GM10266 (cell line): ENCODE data around the gene CRB3.
A peak's percentile ranks its signal among the peaks of the same experiment; 100 is the strongest.

Experiments used
- DNase-seq: peaks from one replicate; pipeline ENCODE4 v3.0.0; 2012; ENCODE audit errors: extremely low spot score
- CTCF ChIP-seq: IDR thresholded peaks from 2 replicates; pipeline ENCODE4 v1.5.1; 2012; ENCODE audit warnings: mild to moderate bottlenecking, low read depth; ENCODE audit not compliant: control insufficient read depth, insufficient read depth; ENCODE audit errors: missing control alignments

The CRB3 gene

GRCh38 chr19:6418562-6418932 lies 45.5 kb upstream of the CRB3 start:
- DNase-seq, result no peak
- no peak for TF ChIP-seq CTCF

GRCh38 chr19:6421075-6422014 lies 42.7 kb upstream of the CRB3 start:
- DNase-seq, result no peak
- TF ChIP-seq CTCF, result no peak

GRCh38 chr19:6423499-6424194 lies 40.4 kb upstream of the CRB3 start:
- DNase-seq, result peak; percentile 76
- TF ChIP-seq CTCF, result no peak

- no peak for TF ChIP-seq CTCF
- no peak for DNase-seq
Observed at GRCh38 chr19:6424195-6424938, 39.7 kb upstream of the CRB3 start, which contains the start of gene KHSRP. TSS of gene KHSRP (minus strand) at chr19:6424811. CDS start at chr19:6424701, 110 bp downstream.

GRCh38 chr19:6424939-6425731 lies 38.9 kb upstream of the CRB3 start:
- TF ChIP-seq CTCF, result no peak
- DNase-seq, result peak; percentile 100

- DNase-seq, result no peak
- TF ChIP-seq CTCF, result no peak
Observed at GRCh38 chr19:6425732-6426620, 38.1 kb upstream of the CRB3 start.
